ENCODE data around the gene FAIM2. TPM values are rescaled to one million over a fixed set of nuclear protein-coding genes. Genes with fewer than 3 reads are reported as not detected.
"Not testable (repeated sequence)": the region's sequence is repeated elsewhere in the genome, so short reads cannot be mapped to it uniquely, and the experiment has no call there.

Gene FAIM2
- total RNA-seq, 2 experiments from 2014 or later = 0.22 to 0.56 TPM

DNA sequence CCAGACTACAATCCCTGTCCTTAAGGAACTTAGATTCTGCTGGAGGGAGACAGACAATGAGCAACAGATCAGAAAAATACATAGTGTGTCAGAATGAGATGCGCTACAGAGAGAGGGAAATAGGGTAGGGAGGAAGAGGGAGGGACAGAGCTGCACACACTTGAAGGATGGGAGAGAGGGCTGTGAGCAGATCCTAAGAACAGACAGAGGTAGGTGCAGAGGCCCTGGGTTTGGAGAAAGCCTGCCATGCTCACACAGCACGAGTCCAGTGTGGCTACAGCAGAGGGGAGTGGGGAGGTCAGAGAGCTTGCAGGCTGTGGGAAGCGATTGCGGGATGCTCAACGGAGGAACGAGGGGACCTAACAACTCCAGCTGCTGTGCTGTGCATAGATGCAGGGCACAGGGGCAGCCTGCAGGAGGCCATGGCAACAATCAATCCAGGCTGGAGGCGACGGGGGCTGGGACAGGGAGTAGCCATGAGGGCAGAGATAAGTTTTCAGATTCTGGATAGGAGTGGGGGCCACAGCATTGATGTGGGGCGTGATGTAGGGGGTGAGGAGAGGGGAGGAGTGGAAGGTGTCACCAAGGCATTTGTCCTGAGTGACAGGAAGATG is 20.7 kb downstream of the FAIM2 start:
- no peak overlapping the region for H3K27ac Mint-ChIP-seq
- TF ChIP-seq, protein P1, sequence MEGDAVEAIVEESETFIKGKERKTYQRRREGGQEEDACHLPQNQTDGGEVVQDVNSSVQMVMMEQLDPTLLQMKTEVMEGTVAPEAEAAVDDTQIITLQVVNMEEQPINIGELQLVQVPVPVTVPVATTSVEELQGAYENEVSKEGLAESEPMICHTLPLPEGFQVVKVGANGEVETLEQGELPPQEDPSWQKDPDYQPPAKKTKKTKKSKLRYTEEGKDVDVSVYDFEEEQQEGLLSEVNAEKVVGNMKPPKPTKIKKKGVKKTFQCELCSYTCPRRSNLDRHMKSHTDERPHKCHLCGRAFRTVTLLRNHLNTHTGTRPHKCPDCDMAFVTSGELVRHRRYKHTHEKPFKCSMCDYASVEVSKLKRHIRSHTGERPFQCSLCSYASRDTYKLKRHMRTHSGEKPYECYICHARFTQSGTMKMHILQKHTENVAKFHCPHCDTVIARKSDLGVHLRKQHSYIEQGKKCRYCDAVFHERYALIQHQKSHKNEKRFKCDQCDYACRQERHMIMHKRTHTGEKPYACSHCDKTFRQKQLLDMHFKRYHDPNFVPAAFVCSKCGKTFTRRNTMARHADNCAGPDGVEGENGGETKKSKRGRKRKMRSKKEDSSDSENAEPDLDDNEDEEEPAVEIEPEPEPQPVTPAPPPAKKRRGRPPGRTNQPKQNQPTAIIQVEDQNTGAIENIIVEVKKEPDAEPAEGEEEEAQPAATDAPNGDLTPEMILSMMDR (IDR thresholded peaks at IDR 0.05) = no peak
- CTCF ChIA-PET = interaction anchor here (0.9 to 1.8 kb wide), 2 partner anchors 16 to 84 kb away, joined by 3 to 4 read pairs; no protein-coding TSS in a partner anchor

DNA sequence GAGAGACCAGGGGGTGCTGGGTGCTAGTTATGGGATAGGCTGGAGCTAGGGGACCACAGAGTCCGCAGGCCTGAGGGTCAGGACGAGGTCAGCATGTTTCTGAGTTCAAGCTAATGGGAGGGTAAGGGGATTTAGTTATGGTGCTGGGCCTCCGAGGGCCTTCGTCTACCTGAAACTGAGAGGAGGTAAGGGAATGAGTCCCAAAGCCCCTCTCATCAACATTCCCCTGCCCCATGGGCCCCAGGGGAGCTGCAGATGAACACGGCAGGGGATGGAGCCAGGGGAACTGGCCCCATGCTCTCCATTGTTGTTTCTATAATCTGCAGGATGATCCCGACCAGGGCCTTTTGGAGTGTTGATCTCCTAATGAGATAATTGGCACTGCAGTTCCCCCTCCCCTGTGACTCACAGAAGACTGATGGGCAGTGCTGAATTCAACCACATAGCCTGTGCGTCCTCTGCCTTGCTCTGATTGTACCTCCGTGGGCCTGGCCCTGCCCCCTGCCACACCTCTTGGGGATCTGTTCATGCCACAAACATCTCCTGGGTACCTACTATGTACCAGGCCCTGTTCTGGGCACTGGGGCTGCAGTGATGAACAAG is 21.4 kb downstream of the FAIM2 start:
- TF ChIP-seq, protein P1 (IDR thresholded peaks at IDR 0.05) = no peak
- intact Hi-C loops (cut with micrococcal nuclease) = no loop called here
- Mint-ChIP-seq H3K9me3 (peaks cover 30% of the 10 kb centered on the region), H3K36me3 (ENCODE audit: low read depth) (no peaks in the 10 kb centered on the region), H3K27me3 (peaks cover 3% of the 10 kb centered on the region), H3K4me1 (ENCODE audit: low read depth) (no peaks in the 10 kb centered on the region), H3K27ac (no peak overlapping the region), H3K4me3 (no peak overlapping the region)
- ATAC-seq = no peak
- ChIA-PET POLR2A (interaction anchor here (0.9 kb wide), 1 partner anchor 39 kb away, joined by 3 read pairs; the partner anchor contains the start of gene BCDIN3D), CTCF (interaction anchor here (1.8 kb wide), 1 partner anchor 85 kb away, joined by 4 read pairs; no protein-coding TSS in a partner anchor)
- DNase-seq = no peak

More for the DNA sequence above, 20.7 kb downstream of the FAIM2 start:
- H3K36me3 Mint-ChIP-seq (ENCODE audit: low read depth) = no peaks in the 10 kb centered on the region
- intact Hi-C loops (cut with micrococcal nuclease) = no loop called here
- H3K4me3 Mint-ChIP-seq = no peak overlapping the region
- POLR2A ChIA-PET = no interaction called here
- H3K9me3 Mint-ChIP-seq = peaks cover 26% of the 10 kb centered on the region
- H3K4me1 Mint-ChIP-seq (ENCODE audit: low read depth) = no peaks in the 10 kb centered on the region
- ATAC-seq (no peak), DNase-seq (no peak)
- H3K27me3 Mint-ChIP-seq = peaks cover 3% of the 10 kb centered on the region

DNA sequence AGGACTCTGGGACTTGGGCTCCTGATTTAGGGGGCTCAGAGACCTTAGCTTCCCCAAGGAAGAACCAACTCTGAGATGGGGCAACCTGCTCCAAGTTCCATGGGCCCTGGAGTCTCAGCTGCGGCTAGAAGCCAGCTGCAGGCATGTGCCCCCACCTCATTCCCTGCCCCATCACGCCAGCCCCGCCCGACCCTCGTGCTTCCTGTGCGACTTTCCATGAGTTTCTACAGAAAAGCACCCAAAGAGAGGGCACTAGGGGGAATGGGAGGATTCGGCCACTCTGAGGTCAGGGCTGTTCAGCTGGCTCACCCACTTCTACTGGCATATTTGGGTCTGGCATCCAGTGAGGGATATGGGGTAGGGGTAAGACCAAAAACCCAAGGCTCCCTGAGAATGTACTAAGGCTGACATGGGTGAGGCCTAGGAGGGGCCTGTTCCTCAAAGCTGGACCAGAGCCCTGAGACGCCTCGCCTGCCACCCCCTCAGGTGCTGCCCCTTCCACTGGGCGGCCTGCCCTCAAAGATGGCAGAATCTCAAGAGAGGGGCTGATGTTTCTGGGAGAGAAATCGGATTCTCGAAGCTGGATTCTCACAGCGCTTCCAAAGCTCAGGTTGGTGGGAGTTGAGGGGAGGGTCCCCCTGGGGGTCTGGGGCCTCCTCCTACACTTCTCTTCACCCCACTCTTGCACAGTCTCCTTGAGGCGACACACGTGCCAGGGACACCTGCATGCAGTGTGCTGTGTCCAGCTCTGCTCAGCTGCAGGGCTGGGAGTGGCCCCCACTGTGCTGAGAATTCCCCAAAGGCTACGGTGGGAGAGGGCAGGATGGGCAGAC is 22.1 kb downstream of the FAIM2 start:
- Mint-ChIP-seq H3K27ac (no peak overlapping the region), H3K27me3 (peaks cover 3% of the 10 kb centered on the region), H3K9me3 (peaks cover 30% of the 10 kb centered on the region), H3K36me3 (ENCODE audit: low read depth) (no peaks in the 10 kb centered on the region), H3K4me3 (no peak overlapping the region), H3K4me1 (ENCODE audit: low read depth) (no peaks in the 10 kb centered on the region)
- POLR2A ChIA-PET = interaction anchor here (0.9 kb wide), 1 partner anchor 38 kb away, joined by 3 read pairs; the partner anchor contains the start of gene BCDIN3D
- TF ChIP-seq, protein P1 (IDR thresholded peaks at IDR 0.05) = no peak
- intact Hi-C loops (cut with micrococcal nuclease) = no loop called here
- CTCF ChIA-PET = interaction anchor here (1.8 kb wide), 1 partner anchor 86 kb away, joined by 4 read pairs; no protein-coding TSS in a partner anchor
- no peak for ATAC-seq
- no peak for DNase-seq

DNA sequence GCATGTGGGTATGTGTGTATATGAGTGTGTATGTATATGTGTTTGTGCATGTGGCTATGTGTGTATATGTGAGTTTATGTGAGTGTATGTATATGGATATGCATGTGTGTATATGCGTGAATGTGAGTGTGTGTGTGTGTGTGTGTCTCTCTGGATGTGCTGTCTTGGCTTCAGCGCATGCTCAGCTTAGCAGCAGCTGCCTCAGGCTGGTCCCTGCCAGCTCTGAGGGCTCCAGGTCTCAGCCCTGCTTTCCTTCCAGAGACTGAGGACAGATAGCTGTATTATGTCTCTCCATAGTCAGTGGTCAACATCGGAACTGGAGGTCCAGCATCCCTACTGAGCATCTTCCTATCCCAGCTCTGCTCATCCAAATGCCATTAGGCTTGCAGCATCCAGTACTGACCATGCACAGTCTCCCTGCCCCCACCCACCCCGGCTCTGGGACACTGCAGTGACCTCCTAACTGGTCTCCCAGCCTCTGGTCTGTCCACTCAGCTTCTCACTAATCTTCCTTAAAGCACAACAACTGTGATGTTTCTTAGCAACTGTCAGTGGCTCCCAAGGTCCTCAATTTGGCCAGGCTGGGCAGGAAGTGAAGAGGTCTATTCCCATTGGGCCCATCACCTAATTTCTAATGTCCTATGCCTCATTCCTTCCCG is 22.8 kb downstream of the FAIM2 start:
- ChIA-PET POLR2A (no interaction called here), CTCF (no interaction called here)
- intact Hi-C loops (cut with micrococcal nuclease) = no loop called here
- DNase-seq = no peak
- Mint-ChIP-seq H3K36me3 (ENCODE audit: low read depth) (no peaks in the 10 kb centered on the region), H3K4me3 (no peak overlapping the region), H3K9me3 (peaks cover 30% of the 10 kb centered on the region), H3K27ac (no peak overlapping the region), H3K27me3 (peaks cover 3% of the 10 kb centered on the region), H3K4me1 (ENCODE audit: low read depth) (no peaks in the 10 kb centered on the region)
- ATAC-seq = no peak
- TF ChIP-seq, protein P1 (IDR thresholded peaks at IDR 0.05) = no peak

DNA sequence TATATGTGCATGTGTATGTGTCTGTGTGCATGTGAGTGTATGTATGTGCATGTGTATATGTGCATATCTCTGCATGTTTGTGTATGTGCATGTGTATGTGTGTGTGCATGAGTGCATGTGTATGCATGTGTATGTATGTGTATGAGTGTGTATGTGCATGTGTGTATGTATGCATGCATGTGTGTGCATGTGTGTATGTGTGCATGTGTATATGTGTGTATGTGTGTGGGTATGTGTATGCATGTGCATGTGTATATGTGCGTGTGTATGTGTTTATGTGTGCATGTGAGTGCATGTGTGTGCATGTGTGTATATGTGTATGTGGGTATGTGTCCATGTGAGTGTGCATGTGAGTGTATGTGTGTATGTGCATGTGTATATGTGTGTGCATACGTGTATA is 24.6 kb downstream of the FAIM2 start:
- H3K4me3 Mint-ChIP-seq; POLR2A ChIA-PET; DNase-seq; intact Hi-C loops (cut with micrococcal nuclease); ATAC-seq; H3K4me1 Mint-ChIP-seq (ENCODE audit: low read depth); H3K27me3 Mint-ChIP-seq; H3K27ac Mint-ChIP-seq; CTCF ChIA-PET; H3K36me3 Mint-ChIP-seq (ENCODE audit: low read depth): not testable (repeated sequence)
- H3K9me3 Mint-ChIP-seq = peaks cover 30% of the 10 kb centered on the region

Measured in activated CD8-positive, alpha-beta T cell treated with anti-CD3 and anti-CD28 coated beads for 36 hours (primary cell).